OCI-LY3 (cell line): ENCODE measurements around the gene IL16.
A peak's percentile ranks its signal among the peaks of the same experiment; 100 is the strongest.

ENCODE experiments used
- H2AFZ ChIP-seq: fragments of 200-600, 300-600 bp; shearing (Covaris generic); 2 replicates; pipeline ENCODE4 v1.6.0; 2014; ENCODE audit warnings: antibody characterized with exemption, low read depth, low read length
- H3K27ac ChIP-seq: fragments of 200-600, 300-600 bp; sonication (generic); 2 replicates; pipeline ENCODE4 v1.5.1; 2014; ENCODE audit warnings: mild to moderate bottlenecking, low read length, moderate library complexity, mixed read lengths
- H3K27me3 ChIP-seq: fragments of 200-600, 300-600 bp; sonication (generic); 2 replicates; pipeline ENCODE4 v1.6.1; 2014; ENCODE audit warnings: low read depth, low read length, mixed read lengths
- H3K36me3 ChIP-seq: fragments of 200-600, 300-600 bp; sonication (generic); replicated peaks from 2 replicates; pipeline ENCODE3; 2014; ENCODE audit warnings: low read depth, low read length, mixed read lengths
- H3K4me1 ChIP-seq: fragments of 300-600, 200-600 bp; sonication (generic); 2 replicates; pipeline ENCODE4 v1.6.1; 2014; ENCODE audit warnings: low read length, mixed read lengths
- H3K4me2 ChIP-seq: fragments of 200-600, 300-600 bp; sonication (generic); 2 replicates; pipeline ENCODE4 v1.6.1; 2014; ENCODE audit warnings: low read length, mixed read lengths
- H3K4me3 ChIP-seq: fragments of 300-600, 200-600 bp; sonication (generic); 2 replicates; pipeline ENCODE4 v1.5.1; 2014; ENCODE audit warnings: antibody characterized with exemption, mild to moderate bottlenecking, low read length, moderate library complexity
- H3K79me2 ChIP-seq: fragments of 300-600, 200-600 bp; shearing (Covaris generic); 2 replicates; pipeline ENCODE4 v1.6.1; 2014; ENCODE audit warnings: mild to moderate bottlenecking, low read length, mixed read lengths
- H3K9ac ChIP-seq: fragments of 300-600, 200-600 bp; shearing (Covaris generic); 2 replicates; pipeline ENCODE4 v1.6.0; 2014; ENCODE audit warnings: mild to moderate bottlenecking, low read length, moderate library complexity
- H3K9me3 ChIP-seq: fragments of 200-600, 300-600 bp; shearing (Covaris generic); 2 replicates; pipeline ENCODE4 v1.6.1; 2014; ENCODE audit warnings: low read length, mixed read lengths; ENCODE audit not compliant: insufficient read depth
- H4K20me1 ChIP-seq: fragments of 200-600, 300-600 bp; sonication (generic); 2 replicates; pipeline ENCODE4 v1.6.1; 2016; ENCODE audit warnings: low read length, mixed read lengths; ENCODE audit not compliant: insufficient read depth
- CTCF ChIP-seq: fragments of 200-600, 300-600 bp; sonication (generic); IDR thresholded peaks from 2 replicates; pipeline ENCODE4 v1.5.1; 2014; ENCODE audit warnings: antibody characterized with exemption, low read length, low read depth
- EZH2phosphoT487 ChIP-seq: fragments of 200-600 bp; shearing (Covaris generic); IDR thresholded peaks from 2 replicates; pipeline ENCODE4 v1.6.1; 2018; ENCODE audit warnings: antibody characterized with exemption, mixed run types, low read depth

Gene IL16

GRCh38 chr15:81284256-81285031, 87.8 kb downstream of the IL16 start:
- Histone ChIP-seq H2AFZ (peak overlapping the region; percentile 55), H3K9me3 (no peaks in the 10 kb centered on the region), H3K9ac (no peak overlapping the region), H3K36me3 (no peaks in the 10 kb centered on the region), H3K4me2 (peak overlapping the region; percentile 5; the same call in 1 of the 2 replicates), H3K4me1 (peaks cover 32% of the 10 kb centered on the region), H3K4me3 (no peak overlapping the region), H3K27me3 (no peaks in the 10 kb centered on the region), H3K27ac (no peak overlapping the region), H4K20me1 (no peaks in the 10 kb centered on the region), H3K79me2 (no peaks in the 10 kb centered on the region)
- TF ChIP-seq CTCF (no peak), EZH2phosphoT487 (no peak)

- Histone ChIP-seq H3K4me2 (no peak overlapping the region), H3K9me3 (no peaks in the 10 kb centered on the region), H3K4me1 (peaks cover 32% of the 10 kb centered on the region), H3K27me3 (no peaks in the 10 kb centered on the region), H4K20me1 (no peaks in the 10 kb centered on the region), H3K79me2 (no peaks in the 10 kb centered on the region), H3K27ac (no peak overlapping the region), H3K36me3 (no peaks in the 10 kb centered on the region), H3K9ac (no peak overlapping the region), H2AFZ (no peak overlapping the region), H3K4me3 (no peak overlapping the region)
- no peak for TF ChIP-seq CTCF
- TF ChIP-seq EZH2phosphoT487 = no peak
Measured at GRCh38 chr15:81285461-81285860, 88.8 kb downstream of the IL16 start.

- peak overlapping the region; percentile 33; the same call in 1 of the 2 replicates for H3K4me2 ChIP-seq
- H3K79me2 ChIP-seq = peaks cover 3% of the 10 kb centered on the region
- H3K9ac ChIP-seq = no peak overlapping the region
- H2AFZ ChIP-seq = no peak overlapping the region; the same call in 1 of the 2 replicates
- H3K4me1 ChIP-seq = peaks cover 41% of the 10 kb centered on the region
- no peak overlapping the region for H3K27ac ChIP-seq
- no peaks in the 10 kb centered on the region for H4K20me1 ChIP-seq
- H3K36me3 ChIP-seq = no peaks in the 10 kb centered on the region
- TF ChIP-seq CTCF (no peak), EZH2phosphoT487 (no peak)
- H3K9me3 ChIP-seq = no peaks in the 10 kb centered on the region
- no peaks in the 10 kb centered on the region for H3K27me3 ChIP-seq
- peak overlapping the region; percentile 13; the same call in 1 of the 2 replicates for H3K4me3 ChIP-seq
Measured at GRCh38 chr15:81286621-81287121, 90.0 kb downstream of the IL16 start.

GRCh38 chr15:81288040-81288439, 91.4 kb downstream of the IL16 start:
- H3K36me3 ChIP-seq = no peaks in the 10 kb centered on the region
- no peaks in the 10 kb centered on the region for H3K27me3 ChIP-seq
- no peak overlapping the region for H3K9ac ChIP-seq
- TF ChIP-seq CTCF (no peak), EZH2phosphoT487 (no peak)
- peaks cover 17% of the 10 kb centered on the region for H3K79me2 ChIP-seq
- no peaks in the 10 kb centered on the region for H4K20me1 ChIP-seq
- no peaks in the 10 kb centered on the region for H3K9me3 ChIP-seq
- no peak overlapping the region for H3K4me2 ChIP-seq
- no peak overlapping the region for H3K4me3 ChIP-seq
- H3K27ac ChIP-seq = no peak overlapping the region
- H2AFZ ChIP-seq = no peak overlapping the region
- peaks cover 53% of the 10 kb centered on the region for H3K4me1 ChIP-seq
